Neural crest cell (in vitro differentiated cells): ENCODE results near the gene ARMC9. TPM values are rescaled to one million over a fixed set of nuclear protein-coding genes. Genes with fewer than 3 reads are reported as not detected.

Experiments used
- DNase-seq: peaks from one replicate; pipeline ENCODE4 v3.0.0; 2021; ENCODE audit warnings: low read depth, mixed read lengths, low spot score
- H3K27ac Mint-ChIP-seq: one replicate; pipeline ENCODE4 v1.8.0; 2021; ENCODE audit warnings: mild to moderate bottlenecking, mixed read lengths; ENCODE audit not compliant: unreplicated experiment
- H3K27me3 Mint-ChIP-seq: 2 replicates; pipeline ENCODE4 v1.8.0; 2021; ENCODE audit warnings: low read depth, mild to moderate bottlenecking, mixed read lengths
- H3K36me3 Mint-ChIP-seq: 2 replicates; pipeline ENCODE4 v1.8.0; 2021; ENCODE audit warnings: low read depth, mild to moderate bottlenecking, mixed read lengths
- H3K4me1 Mint-ChIP-seq: 2 replicates; pipeline ENCODE4 v1.8.0; 2021; ENCODE audit warnings: mixed read lengths
- H3K4me3 Mint-ChIP-seq: one replicate; pipeline ENCODE4 v1.8.0; 2021; ENCODE audit warnings: mild to moderate bottlenecking, mixed read lengths
- H3K9me3 Mint-ChIP-seq: 2 replicates; pipeline ENCODE4 v1.8.0; 2021; ENCODE audit warnings: mixed read lengths
- CTCF ChIP-seq: fragments of 200-600 bp; sonication (generic); conservative IDR thresholded peaks from 2 replicates; pipeline ENCODE4 v1.5.0; 2021; ENCODE audit warnings: antibody characterized with exemption, mild to moderate bottlenecking
- total RNA-seq: library from RNA; stranded (reverse); gene quantifications from 2 replicates; pipeline ENCODE4 v1.2.1, GENCODE V29; 2021

ARMC9 gene
- total RNA-seq, 1 donor from 2014 or later: 35.0 TPM

- Mint-ChIP-seq H3K36me3 (peaks cover 5% of the 10 kb centered on the region), H3K9me3 (no peaks in the 10 kb centered on the region), H3K4me3 (no peak overlapping the region), H3K27me3 (peaks cover 1% of the 10 kb centered on the region), H3K4me1 (peaks cover 21% of the 10 kb centered on the region), H3K27ac (peak overlapping the region; percentile 88)
- DNase-seq: no peak
- no peak for TF ChIP-seq CTCF
Measured at GRCh38 chr2:231370429-231370748, 172.0 kb downstream of the ARMC9 start.

GRCh38 chr2:231370749-231371429, 172.5 kb downstream of the ARMC9 start:
- Mint-ChIP-seq H3K36me3 (peaks cover 5% of the 10 kb centered on the region), H3K27ac (peak overlapping the region; percentile 88), H3K27me3 (peaks cover 4% of the 10 kb centered on the region), H3K4me1 (peaks cover 16% of the 10 kb centered on the region), H3K9me3 (no peaks in the 10 kb centered on the region), H3K4me3 (no peak overlapping the region)
- DNase-seq: no peak
- no peak for TF ChIP-seq CTCF

GRCh38 chr2:231371430-231372054, 173.1 kb downstream of the ARMC9 start:
- H3K9me3 Mint-ChIP-seq: no peaks in the 10 kb centered on the region
- TF ChIP-seq CTCF: no peak
- H3K4me3 Mint-ChIP-seq: no peak overlapping the region
- peaks cover 11% of the 10 kb centered on the region for H3K27me3 Mint-ChIP-seq
- DNase-seq: no peak
- H3K4me1 Mint-ChIP-seq: peaks cover 13% of the 10 kb centered on the region
- H3K36me3 Mint-ChIP-seq: peaks cover 5% of the 10 kb centered on the region
- no peak overlapping the region for H3K27ac Mint-ChIP-seq

- H3K4me3 Mint-ChIP-seq: no peak overlapping the region
- H3K27me3 Mint-ChIP-seq: peaks cover 18% of the 10 kb centered on the region
- no peak overlapping the region for H3K27ac Mint-ChIP-seq
- peaks cover 19% of the 10 kb centered on the region for H3K4me1 Mint-ChIP-seq
- no peak for TF ChIP-seq CTCF
- peaks cover 2% of the 10 kb centered on the region for H3K9me3 Mint-ChIP-seq
- no peak for DNase-seq
- H3K36me3 Mint-ChIP-seq: peaks cover 3% of the 10 kb centered on the region
Measured at GRCh38 chr2:231372326-231372725, 173.9 kb downstream of the ARMC9 start.

GRCh38 chr2:231373184-231373583, 174.8 kb downstream of the ARMC9 start:
- peaks cover 18% of the 10 kb centered on the region for H3K27me3 Mint-ChIP-seq
- TF ChIP-seq CTCF: no peak
- DNase-seq: no peak
- peaks cover 16% of the 10 kb centered on the region for H3K4me1 Mint-ChIP-seq
- peaks cover 2% of the 10 kb centered on the region for H3K9me3 Mint-ChIP-seq
- H3K36me3 Mint-ChIP-seq: peaks cover 2% of the 10 kb centered on the region
- H3K27ac Mint-ChIP-seq: peak overlapping the region; percentile 43
- H3K4me3 Mint-ChIP-seq: no peak overlapping the region
